ACC112 (cell line): ENCODE measurements around the gene ATP8B4.

ENCODE experiments used
- H2AFZ ChIP-seq: fragments of 200-600 bp; sonication (generic); one replicate; pipeline ENCODE4 v1.6.0; 2017; ENCODE audit warnings: antibody characterized with exemption, low read length; ENCODE audit not compliant: unreplicated experiment
- H3K27ac ChIP-seq: fragments of 200-600 bp; sonication (generic); 2 replicates; pipeline ENCODE4 v1.5.1; 2014; ENCODE audit warnings: low read depth, mild to moderate bottlenecking, antibody characterized with exemption, low read length, moderate library complexity
- H3K27me3 ChIP-seq: fragments of 200-600 bp; sonication (generic); 2 replicates; pipeline ENCODE4 v1.6.1; 2014; ENCODE audit warnings: mild to moderate bottlenecking, antibody characterized with exemption, low read length, moderate library complexity, mixed read lengths; ENCODE audit not compliant: insufficient read depth
- H3K36me3 ChIP-seq: fragments of 200-600 bp; sonication (generic); 2 replicates; pipeline ENCODE4 v1.6.1; 2016; ENCODE audit warnings: mild to moderate bottlenecking, antibody characterized with exemption, low read length, moderate library complexity, mixed read lengths; ENCODE audit not compliant: insufficient read depth
- H3K4me1 ChIP-seq: fragments of 200-600 bp; sonication (generic); one replicate; pipeline ENCODE4 v1.6.1; 2016; ENCODE audit warnings: low read length, mixed read lengths; ENCODE audit not compliant: insufficient read depth, unreplicated experiment, control insufficient read depth
- H3K4me3 ChIP-seq: fragments of 200-600 bp; sonication (generic); 2 replicates; pipeline ENCODE4 v1.5.1; 2014; ENCODE audit warnings: mild to moderate bottlenecking, low read depth, low read length
- H3K79me2 ChIP-seq: fragments of 200-600 bp; sonication (generic); one replicate; pipeline ENCODE4 v1.6.0; 2016; ENCODE audit warnings: low read length; ENCODE audit not compliant: control insufficient read depth, unreplicated experiment, insufficient read depth

The ATP8B4 gene

DNA sequence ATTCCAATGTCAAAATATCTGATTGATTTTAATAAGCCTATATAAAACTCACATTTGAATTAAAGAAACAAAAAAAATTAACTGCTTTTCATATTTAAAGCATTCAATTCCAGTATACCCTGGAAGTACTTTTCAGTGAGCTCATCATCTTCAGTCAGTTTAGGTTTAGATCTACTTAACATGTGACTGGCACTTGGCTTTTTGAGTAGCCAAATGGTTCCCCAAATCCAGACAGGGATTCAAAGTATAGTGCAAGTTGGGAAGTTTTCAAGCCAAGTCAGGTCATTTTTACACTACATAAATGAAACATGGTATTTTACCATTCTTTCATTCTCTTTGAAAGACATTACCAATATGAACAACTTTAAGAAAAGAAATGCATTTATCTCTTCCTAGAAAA, 57.5 kb downstream of the ATP8B4 start:
- H3K4me3 ChIP-seq, result no peak overlapping the region
- H3K36me3 ChIP-seq, result no peaks in the 10 kb centered on the region
- peaks cover 11% of the 10 kb centered on the region for H3K4me1 ChIP-seq
- H3K27ac ChIP-seq, result no peak overlapping the region
- H3K27me3 ChIP-seq, result no peaks in the 10 kb centered on the region
- no peaks in the 10 kb centered on the region for H3K79me2 ChIP-seq
- H2AFZ ChIP-seq, result no peak overlapping the region

DNA sequence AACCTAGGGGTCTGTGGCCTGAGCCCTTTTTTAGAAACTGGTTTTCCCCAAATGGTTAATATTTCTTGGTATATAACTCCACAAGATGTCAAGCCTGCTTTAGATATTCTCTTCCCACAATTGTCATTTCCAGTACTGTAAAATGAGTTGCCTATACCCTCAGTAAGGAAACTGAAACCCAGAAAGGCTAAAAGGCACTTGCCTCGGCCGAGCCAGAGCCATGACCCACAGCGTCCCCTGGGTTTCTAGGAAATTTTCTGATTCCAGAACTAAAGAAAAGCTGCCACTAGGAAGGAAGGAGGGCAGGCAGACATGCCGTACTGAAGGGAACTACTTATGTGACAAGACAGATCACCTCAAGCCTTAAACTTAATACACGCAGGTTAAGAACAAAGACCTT, 59.1 kb downstream of the ATP8B4 start:
- H3K4me1 ChIP-seq, result peaks cover 24% of the 10 kb centered on the region

DNA sequence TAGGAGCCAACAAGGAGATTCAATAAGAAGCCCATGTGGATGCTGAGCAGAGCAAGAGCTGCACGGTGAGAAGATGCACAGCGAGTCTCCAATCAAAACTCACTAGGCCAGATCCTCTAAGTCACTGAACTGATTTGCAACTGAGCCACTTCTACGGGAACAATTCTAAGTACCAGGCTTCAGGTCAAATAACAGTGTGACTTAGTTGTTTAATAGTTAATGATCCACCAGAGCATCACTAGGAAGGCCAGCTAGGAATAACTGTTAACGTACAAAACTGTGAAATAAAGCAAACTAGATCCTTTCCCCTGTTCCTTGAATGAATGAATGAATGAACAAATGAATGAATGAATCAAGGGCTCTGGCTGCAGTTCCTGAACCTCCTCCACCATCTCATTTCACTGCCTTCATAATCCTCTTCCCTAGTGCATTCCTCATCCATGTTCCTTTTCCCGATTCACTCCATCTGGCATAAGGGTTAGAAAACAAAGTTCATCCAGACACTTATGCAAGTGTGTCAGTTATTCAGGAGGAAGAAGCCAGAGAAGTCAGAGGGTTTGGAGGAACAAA, 59.7 kb downstream of the ATP8B4 start:
- peaks cover 26% of the 10 kb centered on the region for H3K4me1 ChIP-seq
- no peaks in the 10 kb centered on the region for H3K36me3 ChIP-seq
- H2AFZ ChIP-seq, result peak overlapping the region; percentile 26
- no peaks in the 10 kb centered on the region for H3K79me2 ChIP-seq
- H3K4me3 ChIP-seq, result peak overlapping the region; percentile 28; the same call in 1 of the 2 replicates
- no peaks in the 10 kb centered on the region for H3K27me3 ChIP-seq
- peak overlapping the region; percentile 28; the same call in 1 of the 2 replicates for H3K27ac ChIP-seq

More for the DNA sequence above, 59.1 kb downstream of the ATP8B4 start:
- Histone ChIP-seq H3K79me2 (no peaks in the 10 kb centered on the region), H2AFZ (peak overlapping the region; percentile 26), H3K36me3 (no peaks in the 10 kb centered on the region), H3K4me3 (peak overlapping the region; percentile 28), H3K27ac (peak overlapping the region; percentile 28; the same call in 1 of the 2 replicates), H3K27me3 (no peaks in the 10 kb centered on the region)

DNA sequence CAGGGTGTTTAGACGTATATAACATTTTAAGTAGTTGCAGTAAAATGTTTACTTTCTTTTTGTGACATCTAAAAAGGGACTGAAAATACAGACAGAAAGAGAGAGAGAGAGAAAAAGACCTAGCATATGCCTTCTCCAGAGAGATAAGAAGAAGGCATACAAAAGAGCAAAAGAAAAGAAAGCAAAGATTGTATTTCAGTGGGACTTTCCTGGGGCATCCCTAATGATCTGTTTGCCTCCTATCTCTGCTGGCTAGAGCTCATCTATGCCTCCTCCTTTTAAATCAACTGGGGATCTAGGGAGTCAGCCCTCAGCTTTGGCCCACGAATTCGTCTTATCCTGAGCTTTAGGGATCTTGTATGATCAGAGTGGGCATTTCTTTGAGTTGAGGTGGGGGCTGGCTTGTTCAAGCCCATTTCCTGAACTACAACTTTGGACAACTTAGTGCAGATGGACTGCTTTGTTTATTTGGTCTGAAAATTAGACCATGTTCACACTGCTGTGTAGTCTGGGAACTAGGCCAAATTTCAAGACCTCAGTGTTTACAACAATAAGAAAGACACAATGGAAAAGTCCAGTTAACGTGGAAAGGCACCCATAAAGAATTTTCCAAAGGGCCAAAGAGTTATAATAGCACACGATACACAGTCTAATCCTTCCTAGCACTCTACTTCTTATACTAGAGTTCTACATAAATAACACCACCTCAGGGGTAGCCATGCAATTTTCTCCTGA, 61.0 kb downstream of the ATP8B4 start:
- Histone ChIP-seq H3K4me1 (peaks cover 29% of the 10 kb centered on the region), H3K27me3 (no peaks in the 10 kb centered on the region), H3K27ac (peak overlapping the region; percentile 33), H3K79me2 (no peaks in the 10 kb centered on the region), H2AFZ (peak overlapping the region; percentile 15), H3K4me3 (no peak overlapping the region), H3K36me3 (no peaks in the 10 kb centered on the region)

DNA sequence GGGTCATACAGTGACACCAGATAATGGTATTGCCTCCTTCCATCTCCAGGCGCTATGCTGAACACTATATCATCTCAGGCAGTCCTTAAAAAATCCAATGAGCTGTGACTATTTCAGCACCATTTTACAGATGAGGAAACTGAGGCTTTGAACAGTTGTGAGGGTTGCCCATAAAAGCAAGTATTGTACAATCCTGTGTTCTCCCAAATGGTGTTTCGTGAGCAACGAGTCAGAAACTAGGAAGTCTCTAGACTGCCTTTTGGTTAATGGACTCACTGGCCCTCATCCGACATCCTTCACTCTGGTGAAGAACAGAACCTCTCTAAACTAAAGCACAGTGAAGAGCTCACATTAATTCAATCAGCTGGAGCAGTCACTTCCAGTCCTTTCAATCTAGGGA, 61.8 kb downstream of the ATP8B4 start:
- Histone ChIP-seq H3K27me3 (no peaks in the 10 kb centered on the region), H3K27ac (0 out of 2 replicates have a peak overlapping the region, but pooled peaks have one; percentile 33)

DNA sequence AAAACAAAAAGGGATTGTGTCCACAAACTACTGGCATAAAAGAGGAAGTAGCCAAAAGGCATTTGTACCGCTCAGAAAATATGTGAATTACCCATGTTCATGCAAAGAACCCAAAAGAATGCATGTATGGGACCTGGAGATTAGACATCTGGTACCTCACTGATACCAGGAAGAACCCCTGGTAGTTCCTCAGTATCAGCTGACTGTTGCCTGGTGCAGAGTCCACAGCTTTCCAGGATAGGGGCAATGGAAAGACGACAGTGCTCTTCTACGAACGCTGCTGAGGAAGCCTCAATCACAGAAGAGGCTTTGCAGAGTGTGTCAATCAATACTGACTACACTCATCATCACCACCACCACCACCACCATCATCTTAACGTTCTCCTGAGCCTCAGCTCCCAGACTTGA, 63.3 kb downstream of the ATP8B4 start:
- peak overlapping the region; percentile 96 for H3K27ac ChIP-seq
- no peak overlapping the region; the same call in 1 of the 2 replicates for H3K4me3 ChIP-seq
- H3K4me1 ChIP-seq, result peaks cover 35% of the 10 kb centered on the region
- peak overlapping the region; percentile 84 for H2AFZ ChIP-seq
- H3K27me3 ChIP-seq, result no peaks in the 10 kb centered on the region
- no peaks in the 10 kb centered on the region for H3K36me3 ChIP-seq
- H3K79me2 ChIP-seq, result no peaks in the 10 kb centered on the region

More for the DNA sequence above, 61.8 kb downstream of the ATP8B4 start:
- no peaks in the 10 kb centered on the region for H3K79me2 ChIP-seq
- peaks cover 29% of the 10 kb centered on the region for H3K4me1 ChIP-seq
- peak overlapping the region; percentile 15 for H2AFZ ChIP-seq
- H3K36me3 ChIP-seq, result no peaks in the 10 kb centered on the region
- H3K4me3 ChIP-seq, result no peak overlapping the region

DNA sequence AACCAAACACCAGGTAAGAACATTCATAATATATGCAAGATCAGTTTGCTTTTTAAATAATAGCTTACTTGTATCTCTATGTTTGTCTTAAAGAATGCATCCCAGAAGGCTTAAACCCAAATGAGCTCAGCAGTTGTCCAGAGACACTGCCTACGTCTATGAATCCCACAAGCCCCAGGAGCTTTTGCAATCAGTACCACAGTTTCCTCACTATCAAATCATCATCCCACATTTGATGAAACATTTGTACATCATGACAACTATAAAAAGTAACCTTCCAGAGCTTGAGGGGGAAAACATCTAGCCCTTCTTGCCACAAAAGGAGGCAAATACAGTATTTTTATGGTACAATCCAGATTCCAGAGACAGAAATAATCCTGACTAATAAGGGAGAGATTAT, 63.7 kb downstream of the ATP8B4 start:
- peak overlapping the region; percentile 96 for H3K27ac ChIP-seq
- H3K4me3 ChIP-seq, result peak overlapping the region; percentile 62
- no peaks in the 10 kb centered on the region for H3K36me3 ChIP-seq
- peaks cover 35% of the 10 kb centered on the region for H3K4me1 ChIP-seq
- H3K79me2 ChIP-seq, result no peaks in the 10 kb centered on the region
- peak overlapping the region; percentile 84 for H2AFZ ChIP-seq
- H3K27me3 ChIP-seq, result no peaks in the 10 kb centered on the region

DNA sequence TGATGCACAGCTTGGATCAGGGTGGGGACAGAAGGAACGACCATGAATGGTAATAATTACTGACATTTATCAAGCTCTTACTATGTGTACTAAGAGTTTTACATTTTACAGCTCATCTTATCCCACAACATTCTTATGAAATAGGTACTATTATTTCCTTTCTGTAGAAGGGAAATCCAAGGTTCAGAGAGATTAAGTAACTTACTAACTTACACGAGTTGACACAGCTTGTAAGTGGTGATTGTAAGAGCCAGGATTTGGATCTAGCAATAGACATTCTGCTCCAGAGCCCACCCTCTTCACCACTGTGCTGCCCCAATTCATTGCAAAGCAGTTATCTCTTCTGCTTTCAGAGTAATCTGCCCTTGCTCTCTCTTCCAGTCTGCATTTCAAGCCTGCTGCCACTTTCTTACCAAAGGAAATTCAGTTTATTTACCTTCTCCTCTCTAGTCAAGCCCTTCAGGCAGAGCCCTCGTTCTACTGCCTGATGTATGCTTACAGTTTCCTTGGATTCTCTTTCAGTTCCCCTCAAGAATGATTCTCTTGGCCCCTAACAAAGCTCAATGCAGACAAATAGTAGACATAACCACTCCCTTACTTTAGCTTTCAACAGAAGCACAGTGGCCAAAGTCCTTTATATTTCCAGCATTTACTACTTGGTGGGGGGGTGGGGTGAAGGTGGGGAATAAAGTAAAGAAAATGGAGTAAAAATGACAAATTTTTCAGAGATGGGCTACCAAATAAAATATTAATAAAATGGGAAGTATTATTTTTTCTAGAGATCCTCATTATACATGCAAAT, 65.8 kb downstream of the ATP8B4 start:
- H3K79me2 ChIP-seq, result no peaks in the 10 kb centered on the region
- H3K27me3 ChIP-seq, result no peaks in the 10 kb centered on the region
- no peaks in the 10 kb centered on the region for H3K36me3 ChIP-seq
- no peak overlapping the region for H2AFZ ChIP-seq
- no peak overlapping the region for H3K4me3 ChIP-seq
- H3K4me1 ChIP-seq, result peaks cover 28% of the 10 kb centered on the region
- H3K27ac ChIP-seq, result peak overlapping the region; percentile 96; the same call in 1 of the 2 replicates

DNA sequence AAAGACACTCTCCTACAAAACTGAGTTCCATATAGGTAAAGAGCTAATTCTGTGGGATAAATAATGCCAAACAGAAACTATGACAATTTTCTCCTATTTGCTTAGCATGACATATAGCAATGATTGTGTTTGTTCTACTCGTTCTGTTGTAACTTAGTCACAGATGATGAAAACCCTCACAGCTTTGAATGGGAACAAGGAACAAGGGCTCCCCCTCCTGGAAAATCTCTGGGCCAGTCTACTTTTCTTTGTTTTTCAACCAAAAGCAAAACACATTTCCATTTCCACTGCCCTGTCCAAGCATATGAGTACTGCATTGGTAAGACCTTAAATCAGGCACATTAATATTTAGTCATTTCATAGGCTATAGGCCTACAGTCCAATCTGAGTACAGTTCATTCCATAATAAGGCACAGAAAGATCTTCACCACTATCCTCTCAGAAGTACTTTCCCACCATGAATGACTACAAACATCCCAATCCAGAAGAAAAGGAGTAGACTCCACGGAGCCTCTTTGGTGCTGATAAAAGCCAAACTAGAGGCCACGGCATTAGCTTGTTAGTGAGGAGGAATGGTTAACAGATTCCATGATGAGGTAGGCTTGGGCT, 67.1 kb downstream of the ATP8B4 start:
- no peaks in the 10 kb centered on the region for H3K79me2 ChIP-seq
- H3K4me1 ChIP-seq, result peaks cover 24% of the 10 kb centered on the region
- H3K36me3 ChIP-seq, result no peaks in the 10 kb centered on the region
- peak overlapping the region; percentile 43 for H2AFZ ChIP-seq
- peak overlapping the region; percentile 40 for H3K27ac ChIP-seq
- H3K4me3 ChIP-seq, result peak overlapping the region; percentile 52; the same call in 1 of the 2 replicates
- no peaks in the 10 kb centered on the region for H3K27me3 ChIP-seq
